Activated T-cell treated with anti-CD3 and anti-CD28 coated beads, Interleukin-2, amount 50 U/mL, for 1 hour (primary cell): ENCODE data around the gene DOCK6.
A peak's percentile ranks its signal among the peaks of the same experiment; 100 is the strongest.

Source experiments
- DNase-seq: peaks from one replicate; pipeline ENCODE4 v3.0.0-alpha.2; 2020

The DOCK6 gene

GRCh38 chr19:11261971-11262839 lies at the start of gene DOCK6:
Gene DOCK6 (minus strand): TSS chr19:11262524. CDS start chr19:11262440, 84 bp downstream.
- no peak for DNase-seq

- no peak for DNase-seq
These were observed 44.0 kb upstream of the DOCK6 start for GRCh38 chr19:11306337-11306736.

GRCh38 chr19:11304936-11305335 lies 42.6 kb upstream of the DOCK6 start:
- no peak for DNase-seq

GRCh38 chr19:11300811-11301120 lies 38.4 kb upstream of the DOCK6 start:
- no peak for DNase-seq

- DNase-seq = no peak
These were observed 37.9 kb upstream of the DOCK6 start for GRCh38 chr19:11299946-11300810.

GRCh38 chr19:11296264-11296663 lies 33.9 kb upstream of the DOCK6 start:
- no peak for DNase-seq

- DNase-seq = no peak
These were observed 33.4 kb upstream of the DOCK6 start, which contains the start of gene TSPAN16 for GRCh38 chr19:11295665-11296245. Gene TSPAN16 (plus strand): TSS chr19:11296160. CDS start chr19:11296298, 138 bp downstream.

- no peak for DNase-seq
These were observed 32.9 kb upstream of the DOCK6 start for GRCh38 chr19:11295180-11295579.

GRCh38 chr19:11293433-11294389 lies 31.4 kb upstream of the DOCK6 start:
- peak; percentile 83 for DNase-seq

GRCh38 chr19:11291991-11292390 lies 29.7 kb upstream of the DOCK6 start:
- no peak for DNase-seq

GRCh38 chr19:11291415-11291814 lies 29.1 kb upstream of the DOCK6 start:
- DNase-seq = no peak

GRCh38 chr19:11290256-11290655 lies 27.9 kb upstream of the DOCK6 start:
- no peak for DNase-seq

GRCh38 chr19:11288349-11288748 lies 26.0 kb upstream of the DOCK6 start:
- no peak for DNase-seq

- no peak for DNase-seq
These were observed 24.1 kb upstream of the DOCK6 start for GRCh38 chr19:11286312-11286974.

GRCh38 chr19:11284515-11284914 lies 22.2 kb upstream of the DOCK6 start:
- no peak for DNase-seq

- DNase-seq = no peak
These were observed 19.2 kb upstream of the DOCK6 start for GRCh38 chr19:11281356-11282049.

GRCh38 chr19:11279505-11280236 lies 17.3 kb upstream of the DOCK6 start:
- DNase-seq = peak; percentile 26

GRCh38 chr19:11278670-11279069 lies 16.3 kb upstream of the DOCK6 start:
- no peak for DNase-seq

GRCh38 chr19:11274533-11275086 lies 12.3 kb upstream of the DOCK6 start:
- no peak for DNase-seq

- no peak for DNase-seq
These were observed 11.7 kb upstream of the DOCK6 start for GRCh38 chr19:11273989-11274388.
